GM18499 (cell line): ENCODE measurements around the gene RBM17.

Source experiments
- ATAC-seq: cut with Tn5 transposase; IDR thresholded peaks from one replicate; pipeline ENCODE4 v1.9.1; 2021; ENCODE audit warnings: moderate number of reproducible peaks; ENCODE audit not compliant: insufficient read depth, unreplicated experiment

The RBM17 gene

GRCh38 chr10:6074489-6075301 lies 14.1 kb upstream of the RBM17 start:
- no peak for ATAC-seq

- no peak for ATAC-seq
Measured at GRCh38 chr10:6077071-6077675, 11.7 kb upstream of the RBM17 start.

GRCh38 chr10:6079044-6079443 lies 9.8 kb upstream of the RBM17 start:
- ATAC-seq = no peak

- no peak for ATAC-seq
Measured at GRCh38 chr10:6080417-6080973, 8.3 kb upstream of the RBM17 start.

GRCh38 chr10:6082496-6083395 lies 6.1 kb upstream of the RBM17 start:
- ATAC-seq = no peak

- no peak for ATAC-seq
Measured at GRCh38 chr10:6083523-6084475, 5.0 kb upstream of the RBM17 start.

GRCh38 chr10:6086375-6087233 lies 2.2 kb upstream of the RBM17 start:
- ATAC-seq = no peak

GRCh38 chr10:6089334-6090219 lies 743 bp downstream of the RBM17 start:
- peak; percentile 6 for ATAC-seq

- ATAC-seq = no peak
Measured at GRCh38 chr10:6091630-6092029, 2.8 kb downstream of the RBM17 start.

GRCh38 chr10:6092731-6093130 lies 3.9 kb downstream of the RBM17 start:
- no peak for ATAC-seq

- ATAC-seq = no peak
Measured at GRCh38 chr10:6095810-6096570, 7.2 kb downstream of the RBM17 start.

- no peak for ATAC-seq
Measured at GRCh38 chr10:6097063-6097462, 8.2 kb downstream of the RBM17 start.

GRCh38 chr10:6098156-6098555 lies 9.3 kb downstream of the RBM17 start:
- ATAC-seq = no peak

GRCh38 chr10:6100370-6100769 lies 11.5 kb downstream of the RBM17 start:
- ATAC-seq = no peak

- ATAC-seq = no peak
Measured at GRCh38 chr10:6101181-6101580, 12.3 kb downstream of the RBM17 start.

GRCh38 chr10:6102128-6102527 lies 13.3 kb downstream of the RBM17 start:
- ATAC-seq = no peak

- ATAC-seq = no peak
Measured at GRCh38 chr10:6103591-6103990, 14.8 kb downstream of the RBM17 start.
